Measurements from ENCODE around the gene DFFA. TPM values are rescaled to one million over a fixed set of nuclear protein-coding genes. Genes with fewer than 3 reads are reported as not detected.

DFFA gene
- total and polyA plus RNA-seq, 12 donors = 13.0 to 42.1 (median 35.1) TPM

GRCh38 chr1:10515976-10516750 is 43.8 kb upstream of the DFFA start:
- H3K36me3 ChIP-seq (replicated peaks in 1 of 2) = no peaks in the 10 kb centered on the region
- H3K4me3 ChIP-seq = no peak overlapping the region
- 66 to 79% (median 72%) methylated on average over 6 of the region's 6 CpGs for WGBS, 4 donors
- H3K27ac ChIP-seq = peak overlapping the region in 3 of 5 donors; percentile 13 to 73 (median 72)
- H3K9me3 ChIP-seq (replicated peaks in 1 of 3) = no peaks in the 10 kb centered on the region
- intact Hi-C loops (cut with DNase I) = no loop called here
- TF ChIP-seq POLR2A (IDR thresholded peaks at IDR 0.05) (no peak), CTCF (IDR thresholded peaks at IDR 0.05) (no peak)
- peaks cover 11 to 26% of the 10 kb centered on the region in 2 donors for H3K4me1 ChIP-seq (replicated peaks in 1 of 2)
- DNase-seq = no peak
- no peaks in the 10 kb centered on the region for H3K27me3 ChIP-seq

GRCh38 chr1:10515301-10515975 is 43.1 kb upstream of the DFFA start:
- no peak for TF ChIP-seq CTCF (IDR thresholded peaks at IDR 0.05)
- TF ChIP-seq POLR2A (IDR thresholded peaks at IDR 0.05) = no peak
- peaks cover 16 to 33% of the 10 kb centered on the region in 2 donors for H3K4me1 ChIP-seq (replicated peaks in 1 of 2)
- WGBS, 4 donors = 78 to 91% (median 80%) methylated on average over 10 of the region's 10 CpGs

GRCh38 chr1:10514490-10515235 is 42.3 kb upstream of the DFFA start:
- Histone ChIP-seq H3K4me3 (no peak overlapping the region), H3K27me3 (no peaks in the 10 kb centered on the region), H3K4me1 (replicated peaks in 1 of 2) (peaks cover 20 to 39% of the 10 kb centered on the region in 2 donors), H3K9me3 (replicated peaks in 1 of 3) (no peaks in the 10 kb centered on the region), H3K36me3 (replicated peaks in 1 of 2) (no peaks in the 10 kb centered on the region), H3K27ac (no peak overlapping the region)
- DNase-seq = peak in 1 of 7 donors; percentile 42
- 69 to 83% (median 80%) methylated on average over 8 of the region's 8 CpGs for WGBS, 4 donors
- intact Hi-C loops (cut with DNase I) = loop anchor here in 1 of 2 donors (5.0 kb wide), 1 partner anchor 353 kb away; no protein-coding TSS in a partner anchor
- TF ChIP-seq POLR2A (IDR thresholded peaks at IDR 0.05) = no peak
- TF ChIP-seq CTCF (IDR thresholded peaks at IDR 0.05) = peak; percentile 18 to 52 (median 50)

More at GRCh38 chr1:10515301-10515975, 43.1 kb upstream of the DFFA start:
- no peak overlapping the region for H3K27ac ChIP-seq
- no peak for DNase-seq
- no peak overlapping the region for H3K4me3 ChIP-seq
- no peaks in the 10 kb centered on the region for H3K36me3 ChIP-seq (replicated peaks in 1 of 2)
- H3K27me3 ChIP-seq = no peaks in the 10 kb centered on the region
- no peaks in the 10 kb centered on the region for H3K9me3 ChIP-seq (replicated peaks in 1 of 3)
- intact Hi-C loops (cut with DNase I) = no loop called here

- 83 to 93% (median 92%) methylated on average over 5 of the region's 5 CpGs for WGBS, 4 donors
- Histone ChIP-seq H3K9me3 (replicated peaks in 1 of 3) (no peaks in the 10 kb centered on the region), H3K27me3 (no peaks in the 10 kb centered on the region), H3K4me3 (no peak overlapping the region), H3K36me3 (replicated peaks in 1 of 2) (no peaks in the 10 kb centered on the region), H3K4me1 (replicated peaks in 1 of 2) (peaks cover 20 to 52% of the 10 kb centered on the region in 2 donors), H3K27ac (no peak overlapping the region)
- intact Hi-C loops (cut with DNase I) = loop anchor here in 1 of 2 donors (5.0 kb wide), 1 partner anchor 354 kb away; no protein-coding TSS in a partner anchor
- TF ChIP-seq CTCF (IDR thresholded peaks at IDR 0.05) = no peak
- no peak for TF ChIP-seq POLR2A (IDR thresholded peaks at IDR 0.05)
- DNase-seq = no peak
Observed at GRCh38 chr1:10513199-10513598, 40.9 kb upstream of the DFFA start.
